IPS-18c (cell line): ENCODE measurements around the gene TPRG1L.

Experiments
- H3K4me3 ChIP-seq: 2 replicates; pipeline ENCODE4 v1.7.0; 2013; ENCODE audit warnings: low read depth, mild to moderate bottlenecking, low read length, moderate library complexity; ENCODE audit not compliant: insufficient read depth
- H3K9me3 ChIP-seq: one replicate; pipeline ENCODE4 v1.6.1; 2013; ENCODE audit warnings: mild to moderate bottlenecking, low read length, moderate library complexity; ENCODE audit not compliant: control insufficient read depth, insufficient read depth

TPRG1L gene

GRCh38 chr1:3662080-3662671, 37.4 kb downstream of the TPRG1L start:
- no peaks in the 10 kb centered on the region for H3K9me3 ChIP-seq
- H3K4me3 ChIP-seq: no peak overlapping the region

GRCh38 chr1:3663999-3664699, 39.3 kb downstream of the TPRG1L start:
- Histone ChIP-seq H3K9me3 (no peaks in the 10 kb centered on the region), H3K4me3 (no peak overlapping the region)

- Histone ChIP-seq H3K9me3 (no peaks in the 10 kb centered on the region), H3K4me3 (no peak overlapping the region)
Observed at GRCh38 chr1:3664700-3665375, 40.0 kb downstream of the TPRG1L start.

GRCh38 chr1:3668148-3668547, 43.3 kb downstream of the TPRG1L start:
- Histone ChIP-seq H3K4me3 (no peak overlapping the region), H3K9me3 (no peaks in the 10 kb centered on the region)

GRCh38 chr1:3668585-3669300, 43.9 kb downstream of the TPRG1L start:
- Histone ChIP-seq H3K9me3 (no peaks in the 10 kb centered on the region), H3K4me3 (no peak overlapping the region)

- H3K9me3 ChIP-seq: no peaks in the 10 kb centered on the region
- no peak overlapping the region for H3K4me3 ChIP-seq
Observed at GRCh38 chr1:3669421-3669821, 44.6 kb downstream of the TPRG1L start.

- H3K9me3 ChIP-seq: no peaks in the 10 kb centered on the region
- H3K4me3 ChIP-seq: no peak overlapping the region
Observed at GRCh38 chr1:3669971-3670431, 45.2 kb downstream of the TPRG1L start.

- no peak overlapping the region for H3K4me3 ChIP-seq
- H3K9me3 ChIP-seq: no peaks in the 10 kb centered on the region
Observed at GRCh38 chr1:3670823-3671265, 46.0 kb downstream of the TPRG1L start.

GRCh38 chr1:3671371-3672180, 46.8 kb downstream of the TPRG1L start:
- Histone ChIP-seq H3K4me3 (no peak overlapping the region), H3K9me3 (no peaks in the 10 kb centered on the region)

- Histone ChIP-seq H3K9me3 (no peaks in the 10 kb centered on the region), H3K4me3 (no peak overlapping the region)
Observed at GRCh38 chr1:3672231-3672970, 47.6 kb downstream of the TPRG1L start.

GRCh38 chr1:3672971-3673361, 48.2 kb downstream of the TPRG1L start:
- H3K4me3 ChIP-seq: no peak overlapping the region

GRCh38 chr1:3673381-3674099, 48.7 kb downstream of the TPRG1L start:
- no peaks in the 10 kb centered on the region for H3K9me3 ChIP-seq
- no peak overlapping the region for H3K4me3 ChIP-seq

More at GRCh38 chr1:3672971-3673361, 48.2 kb downstream of the TPRG1L start:
- no peaks in the 10 kb centered on the region for H3K9me3 ChIP-seq

- H3K9me3 ChIP-seq: no peaks in the 10 kb centered on the region
- no peak overlapping the region for H3K4me3 ChIP-seq
Observed at GRCh38 chr1:3674100-3675094, 49.6 kb downstream of the TPRG1L start.

- Histone ChIP-seq H3K9me3 (no peaks in the 10 kb centered on the region), H3K4me3 (no peak overlapping the region; the same call in 1 of the 2 replicates)
Observed at GRCh38 chr1:3675436-3675835, 50.6 kb downstream of the TPRG1L start.
